HG03097 (cell line): ENCODE data around the gene SPATC1L.

Experiments used
- ATAC-seq: cut with Tn5 transposase; IDR thresholded peaks from one replicate; pipeline ENCODE4 v1.9.1; 2021; ENCODE audit not compliant: unreplicated experiment, low FRiP score

Gene SPATC1L

DNA sequence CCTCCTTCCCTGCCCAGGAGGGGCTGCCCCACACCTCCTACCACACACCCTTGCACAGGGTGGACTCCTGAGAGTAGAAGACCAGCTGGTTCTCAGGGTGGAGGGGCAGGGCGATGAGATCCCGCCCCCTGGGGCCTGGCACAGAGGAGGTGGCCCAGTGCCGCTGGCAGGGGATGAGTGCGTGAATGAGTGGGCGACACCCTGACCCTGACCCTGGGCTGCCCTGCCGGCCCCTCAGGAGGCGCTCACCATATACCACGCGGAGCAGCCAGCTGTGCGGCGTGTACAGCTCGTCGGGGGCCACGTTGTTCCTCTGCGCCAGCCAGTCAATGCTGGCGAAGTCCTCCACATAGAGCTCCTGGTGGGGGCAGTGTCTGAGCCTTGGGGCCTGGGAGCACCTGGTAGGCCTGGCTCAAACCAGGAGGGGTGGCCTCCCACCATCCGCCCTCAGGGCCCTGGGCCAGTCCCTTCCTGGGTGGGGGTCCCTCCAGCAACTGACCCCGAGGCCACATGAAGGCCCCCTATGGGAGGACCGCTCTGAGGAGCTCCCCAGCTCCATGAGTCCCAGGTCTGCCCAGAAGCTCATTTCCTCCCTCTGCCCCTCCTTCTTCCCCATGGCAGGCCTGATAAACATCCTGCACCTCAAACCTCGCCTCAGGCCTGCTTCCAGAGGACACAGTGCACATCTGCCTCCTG lies 31.3 kb upstream of the SPATC1L start:
- no peak for ATAC-seq

DNA sequence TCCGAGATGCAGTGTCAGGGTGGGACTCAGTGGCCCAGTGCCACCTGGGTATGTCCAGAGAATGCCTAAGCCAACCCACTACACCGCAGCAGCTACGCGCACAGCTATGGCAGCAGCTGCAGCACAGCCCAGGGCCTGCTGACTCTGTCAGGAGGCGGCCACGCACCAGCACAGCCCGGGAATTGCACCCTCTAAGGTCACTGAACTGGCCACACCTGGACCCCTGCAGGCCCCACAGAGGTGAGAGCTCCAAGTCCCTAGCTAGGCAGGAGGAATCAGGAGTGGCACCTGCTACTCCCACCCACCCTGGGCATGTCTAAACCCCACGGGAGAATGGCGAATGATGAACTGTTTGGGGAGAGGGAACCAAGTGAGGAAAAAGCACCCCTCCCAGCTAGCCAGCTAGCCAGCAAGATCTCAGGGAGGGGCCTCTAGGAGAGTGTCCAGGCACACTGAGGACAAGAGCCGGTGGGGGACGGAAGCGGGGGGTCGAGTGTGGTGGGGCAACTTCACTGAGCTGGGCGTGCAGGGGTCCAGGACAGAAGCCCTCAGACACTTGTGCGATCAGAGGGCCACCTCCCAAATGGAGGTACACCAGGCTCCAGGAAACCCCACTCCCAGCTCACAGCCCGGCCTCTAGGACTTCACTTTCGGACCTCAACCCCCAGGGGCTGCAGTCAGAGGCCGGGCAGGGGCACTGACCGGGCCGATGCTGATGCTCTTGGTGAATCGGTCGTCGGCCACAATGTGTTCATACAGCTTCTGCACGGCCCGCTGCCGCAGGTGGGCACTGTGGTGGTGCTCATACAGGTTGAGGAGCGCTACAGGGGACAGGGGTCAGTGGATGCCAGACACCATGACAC lies 30.4 kb upstream of the SPATC1L start:
- no peak for ATAC-seq

DNA sequence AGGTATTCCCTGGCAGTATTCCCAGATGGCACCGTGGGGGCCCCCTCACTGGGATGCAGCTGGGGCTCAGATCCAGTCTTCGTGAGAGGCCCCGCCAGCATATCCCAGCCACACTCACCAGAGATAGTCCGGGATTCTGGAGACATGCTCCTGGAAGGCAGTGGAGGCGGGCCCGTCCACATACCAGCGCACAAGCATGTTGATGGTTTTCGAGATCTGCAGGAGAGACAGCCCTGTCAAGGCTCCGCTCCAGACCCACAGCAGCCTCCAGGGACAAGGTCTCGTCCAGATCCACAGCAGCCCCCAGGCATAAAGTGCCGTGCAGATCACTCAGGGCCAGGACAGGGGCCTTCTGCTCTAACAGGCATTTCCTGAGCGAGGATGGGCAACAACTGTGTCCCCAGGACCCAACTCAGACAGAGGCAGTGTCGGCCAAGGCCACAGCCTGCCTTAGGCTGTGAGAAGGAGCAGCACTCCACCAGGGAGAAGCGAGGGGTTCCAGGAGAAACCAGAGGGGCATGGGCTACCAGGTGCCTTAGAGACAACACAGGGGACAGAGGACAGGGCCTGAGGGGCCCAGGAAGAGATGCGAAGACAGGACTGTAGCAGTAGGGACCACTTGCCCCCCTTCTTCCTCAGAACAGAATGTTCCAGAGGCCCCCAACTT lies 29.5 kb upstream of the SPATC1L start:
- no peak for ATAC-seq

DNA sequence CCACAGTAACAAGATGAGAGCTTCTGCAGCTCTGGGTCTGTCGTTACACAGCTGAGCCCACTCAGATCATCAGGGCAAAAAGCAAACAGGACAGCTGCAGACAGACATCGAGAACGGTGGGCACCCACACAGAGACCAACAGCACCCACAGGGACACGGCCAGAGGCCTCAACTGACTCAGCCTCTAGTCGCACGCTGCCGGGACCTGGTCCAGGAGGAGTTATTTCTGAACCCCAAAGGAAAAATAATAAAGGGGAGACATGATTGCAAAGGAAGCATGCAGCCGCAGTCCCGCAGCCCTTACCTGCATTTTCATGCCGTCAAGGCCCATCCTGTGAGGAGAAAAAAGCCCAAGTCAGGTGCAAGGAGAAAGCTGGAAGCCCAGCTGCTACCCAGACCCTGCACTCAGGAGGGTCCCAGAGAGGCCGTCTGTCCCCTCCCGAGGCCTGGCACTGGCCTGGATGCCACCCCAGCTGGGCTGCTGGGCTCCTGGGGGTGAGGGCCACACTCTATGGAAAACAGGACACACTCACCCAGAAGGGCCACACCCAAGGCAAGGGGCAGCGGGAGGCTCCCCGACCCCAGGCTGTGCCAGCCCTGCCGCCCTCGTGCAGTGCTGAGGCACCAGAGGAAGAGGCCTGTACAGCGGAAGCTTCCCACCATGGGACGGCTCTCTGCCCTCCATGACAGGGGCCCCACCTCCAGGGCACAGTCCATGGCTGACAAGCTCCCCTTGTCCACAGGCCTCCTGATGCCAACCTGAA lies 28.6 kb upstream of the SPATC1L start:
- ATAC-seq: no peak

DNA sequence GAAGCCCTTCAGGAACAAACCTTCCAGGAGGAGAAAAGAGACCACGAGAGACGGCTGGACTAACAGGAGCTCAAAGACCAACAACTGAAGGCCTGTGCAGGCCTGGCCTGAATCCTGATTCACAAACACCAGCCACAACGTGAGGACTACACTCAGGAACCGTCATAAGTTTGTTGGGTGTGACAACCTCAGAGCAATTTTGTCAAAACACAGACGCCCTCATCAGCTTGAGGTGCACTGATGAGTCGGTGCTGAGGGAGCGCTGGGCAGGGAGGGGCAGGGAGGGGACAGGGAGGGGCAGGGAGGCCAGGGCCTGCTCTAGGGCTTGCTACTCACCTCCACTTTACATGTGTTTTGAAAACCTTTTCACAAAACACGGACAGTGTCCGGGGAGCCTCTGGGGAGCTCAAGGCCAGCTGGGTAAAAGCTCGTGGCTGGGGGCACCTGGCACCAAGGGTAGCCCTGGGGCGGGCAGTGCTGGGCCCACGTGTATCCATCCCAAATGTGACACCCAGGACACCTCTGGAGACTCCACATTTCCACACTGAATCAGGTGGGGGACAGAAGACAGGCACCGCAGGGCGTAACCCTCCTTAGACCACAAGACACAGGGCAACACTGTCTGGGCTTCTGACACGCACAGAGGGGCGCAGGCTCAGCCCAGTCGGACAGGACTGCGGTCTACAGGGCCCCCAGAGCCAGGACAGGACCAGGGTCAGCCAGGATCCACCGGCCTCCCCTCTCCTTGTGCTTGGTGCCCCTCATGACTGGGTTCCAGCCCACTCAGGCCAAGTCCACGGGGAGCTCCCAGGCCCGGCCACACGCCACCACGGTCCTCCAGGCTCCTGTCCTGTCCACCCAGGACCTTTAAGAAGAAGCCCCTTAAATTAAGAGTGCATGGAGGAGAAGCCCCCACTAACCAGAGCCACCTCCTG lies 27.8 kb upstream of the SPATC1L start:
- no peak for ATAC-seq

DNA sequence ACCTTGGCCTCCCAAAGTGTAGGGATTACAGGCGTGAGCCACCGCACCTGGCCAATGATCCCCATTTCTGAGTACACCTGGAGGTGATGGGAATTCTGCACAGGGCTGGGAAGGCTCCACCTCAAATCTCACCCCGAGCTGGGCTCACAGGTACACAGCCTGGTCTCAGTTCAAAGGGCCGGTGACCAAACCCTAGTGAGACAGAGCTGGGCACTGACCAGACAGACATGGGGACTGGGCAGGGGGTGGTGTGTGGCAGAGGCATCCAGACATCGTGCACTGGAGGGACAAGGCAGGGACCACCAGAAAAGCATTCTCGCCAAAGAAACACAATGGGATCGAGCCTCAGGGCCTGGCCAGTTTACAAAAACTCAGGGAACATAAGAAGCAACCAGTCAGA lies 27.1 kb upstream of the SPATC1L start:
- no peak for ATAC-seq

DNA sequence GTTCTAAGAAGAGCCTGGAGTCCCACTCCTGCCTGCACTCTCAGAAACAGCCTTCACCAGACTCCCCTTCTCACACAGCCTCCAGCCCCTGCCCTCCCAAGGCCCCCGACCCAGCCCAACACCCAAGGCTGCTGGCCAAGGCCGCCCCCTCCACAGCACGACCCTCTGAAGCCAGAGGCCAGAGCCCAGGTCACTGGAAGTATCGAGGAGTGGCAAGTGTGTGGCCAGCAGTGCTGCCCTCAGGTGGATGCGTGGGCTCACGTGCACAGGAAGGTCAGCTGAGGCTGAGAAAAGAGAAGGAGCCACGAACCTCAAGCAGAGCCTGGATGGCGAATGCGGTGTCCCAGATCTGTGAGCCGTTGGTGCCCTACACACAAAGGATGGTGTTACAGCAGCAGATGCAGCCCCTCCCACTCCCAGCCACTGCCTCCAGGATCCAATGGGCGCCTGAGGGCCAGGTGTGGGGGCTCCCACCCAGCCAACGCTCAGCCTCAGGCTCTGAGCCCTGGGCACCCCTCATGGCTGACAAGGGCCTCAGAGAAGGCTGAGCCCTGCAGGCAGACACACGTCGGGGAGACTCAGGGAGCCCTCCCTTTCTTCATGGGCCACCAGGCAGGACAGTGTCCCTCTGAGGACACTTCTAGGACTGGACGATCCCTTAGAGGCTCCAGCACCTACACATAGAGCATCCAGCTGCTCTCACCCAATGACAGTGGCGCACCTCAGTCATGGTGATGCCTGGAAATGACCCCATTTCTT lies 26.3 kb upstream of the SPATC1L start:
- no peak for ATAC-seq

DNA sequence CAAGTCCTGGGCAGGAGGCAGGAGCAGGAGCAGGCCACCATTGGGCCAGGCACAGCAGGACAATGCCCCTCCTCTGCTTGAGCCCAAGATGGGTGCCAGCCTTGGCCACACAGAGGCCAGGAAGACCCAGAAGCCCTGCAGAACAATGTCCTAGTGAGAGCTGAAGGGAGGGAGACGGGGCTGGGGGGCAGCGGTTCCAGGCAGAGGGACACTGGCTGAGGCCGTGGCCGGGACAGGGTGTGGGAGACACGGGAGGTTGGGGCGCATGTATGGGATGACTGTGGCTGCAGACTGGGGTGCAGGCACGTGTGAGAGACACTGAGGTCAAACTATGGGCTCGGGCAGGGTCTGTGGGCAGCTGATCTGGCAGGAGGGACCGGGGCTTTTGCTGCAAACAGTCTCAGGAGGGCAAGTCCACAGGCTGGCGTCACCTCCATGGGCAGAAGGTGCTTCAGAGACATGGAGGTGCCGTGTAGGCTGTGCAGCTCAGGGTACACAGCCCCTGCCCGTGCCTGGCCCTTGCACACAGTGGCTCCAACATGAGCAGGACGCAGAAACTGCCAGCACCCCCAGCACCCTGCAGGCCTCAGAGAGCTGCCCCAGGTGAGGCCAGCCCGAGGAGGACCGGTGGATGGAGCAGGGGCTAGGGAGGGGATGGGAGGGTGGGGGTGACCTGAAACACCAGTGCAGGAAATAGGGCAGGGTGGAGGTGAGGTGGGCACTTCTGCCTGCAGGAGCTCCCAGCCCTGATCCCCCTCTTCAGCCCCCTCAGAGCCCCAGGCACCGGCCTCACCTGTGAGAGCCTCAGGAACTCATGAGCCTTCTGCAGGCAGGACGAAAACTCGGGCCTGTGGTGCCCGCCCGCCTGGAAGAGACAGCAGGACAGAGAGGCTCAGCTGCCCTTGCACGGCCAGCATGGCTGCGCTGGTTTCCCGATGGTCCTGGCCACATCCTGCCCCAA lies 24.8 kb upstream of the SPATC1L start:
- ATAC-seq: no peak

DNA sequence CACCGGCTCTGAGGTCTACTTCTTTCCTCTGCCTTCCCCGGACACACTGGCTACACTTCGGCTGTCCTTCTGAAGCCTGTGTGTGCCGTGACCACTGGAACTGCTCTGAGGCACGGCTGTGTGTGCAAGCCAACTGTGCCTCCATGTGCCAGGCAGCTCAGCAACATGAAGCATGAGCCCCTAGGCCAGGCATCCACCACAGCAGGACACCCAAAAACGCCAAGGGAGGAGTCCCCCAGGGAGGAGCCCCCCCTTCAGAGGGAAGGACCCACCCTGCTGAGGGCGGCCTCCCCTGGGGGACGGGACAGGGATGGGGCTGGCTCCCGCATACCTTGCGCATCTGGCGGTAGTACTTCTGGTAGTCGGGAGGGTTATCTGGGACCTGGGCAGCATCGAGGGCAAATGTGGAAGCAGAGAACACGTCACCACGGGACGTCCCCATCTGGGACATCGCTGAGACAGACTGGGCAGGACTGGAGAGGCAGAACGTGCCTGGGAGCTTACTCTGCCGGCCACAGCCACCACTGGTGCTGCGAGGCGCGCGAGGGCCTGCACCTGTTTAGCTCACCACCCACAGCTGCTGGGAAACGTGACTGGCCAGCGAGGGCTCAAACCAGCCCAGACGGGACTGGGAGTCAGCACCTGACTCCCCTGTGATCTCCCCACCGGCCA lies 23.8 kb upstream of the SPATC1L start:
- ATAC-seq: no peak

DNA sequence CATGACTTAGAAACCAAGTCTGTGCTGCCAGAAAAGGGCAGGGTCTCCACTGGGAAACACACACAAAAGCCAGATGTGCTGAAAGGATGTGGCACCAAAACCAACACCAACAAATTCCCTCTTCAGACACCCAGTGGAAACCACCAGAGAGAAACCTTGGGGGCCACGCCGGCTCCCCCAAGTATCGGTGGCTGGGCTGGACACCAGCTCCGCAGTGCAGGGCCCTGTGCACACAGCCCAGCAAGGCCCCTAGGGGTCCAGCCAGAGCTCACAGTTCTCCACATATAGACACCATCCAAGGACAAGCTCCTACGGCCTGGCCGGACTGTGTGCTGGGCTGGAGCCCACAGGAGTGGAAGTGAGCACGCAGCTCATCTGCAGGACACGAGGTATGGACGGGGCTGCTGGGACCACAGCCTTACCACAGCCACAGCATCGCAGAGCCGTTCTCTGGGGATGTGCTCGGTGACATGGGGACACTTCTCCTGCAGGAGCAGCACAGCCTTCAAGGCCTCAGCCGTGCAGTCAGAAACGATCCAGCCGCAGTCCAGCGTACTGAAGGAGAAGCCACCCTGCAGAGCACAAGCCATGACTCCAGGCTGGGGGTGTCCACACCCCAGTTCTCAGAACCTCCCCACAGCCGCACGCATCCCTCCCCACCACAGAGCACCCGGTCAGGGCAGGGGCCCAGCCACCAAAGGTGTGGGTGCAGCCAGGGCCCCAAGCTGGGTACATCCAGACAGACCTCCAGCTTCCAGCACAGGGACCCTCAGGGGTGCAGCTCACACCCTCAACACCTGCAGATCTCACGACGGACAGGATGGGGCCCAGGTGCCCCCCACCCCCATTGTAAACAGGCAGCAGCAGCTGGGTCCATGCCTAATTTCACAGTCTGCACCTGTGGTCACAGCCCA lies 23.0 kb upstream of the SPATC1L start:
- no peak for ATAC-seq

DNA sequence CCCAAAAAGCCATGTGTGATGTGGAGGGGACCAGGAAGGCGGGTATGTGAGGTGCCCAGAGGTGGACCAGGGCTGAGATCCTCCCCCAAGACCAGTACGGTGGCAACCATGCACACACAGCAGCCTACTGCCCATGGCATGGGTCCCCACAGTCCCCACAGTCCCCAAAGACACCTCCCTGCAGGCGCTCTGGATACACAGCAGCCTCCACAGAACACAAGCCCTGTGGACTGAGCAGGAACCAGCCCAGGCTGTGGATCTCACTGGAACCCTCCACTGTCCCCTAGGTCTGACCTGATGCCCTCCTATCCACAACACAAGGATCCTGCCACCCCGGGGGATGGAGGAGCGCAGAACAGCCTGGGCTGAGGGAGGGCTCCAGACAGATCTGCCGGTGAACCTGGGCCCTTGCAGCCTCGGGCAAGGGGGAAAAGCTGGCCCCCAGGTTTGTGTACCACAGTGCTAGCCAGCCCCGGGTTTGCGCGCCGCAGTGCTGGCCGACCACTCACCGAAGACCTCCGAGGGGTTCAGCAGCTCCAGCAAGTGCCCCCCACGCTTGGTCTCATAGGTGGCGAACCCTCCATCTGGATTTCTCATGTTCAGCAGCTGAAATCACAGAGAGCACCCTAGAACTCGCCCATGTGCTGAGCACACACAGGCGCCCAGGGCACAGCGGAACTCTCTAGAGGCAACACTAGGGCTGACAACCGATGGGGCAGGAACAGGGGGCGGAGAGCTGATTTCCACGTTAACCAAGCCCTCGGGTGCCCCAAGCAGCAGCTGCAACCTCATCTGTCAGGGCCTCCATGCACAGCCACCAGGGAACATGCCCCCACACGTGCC lies 22.1 kb upstream of the SPATC1L start:
- no peak for ATAC-seq

DNA sequence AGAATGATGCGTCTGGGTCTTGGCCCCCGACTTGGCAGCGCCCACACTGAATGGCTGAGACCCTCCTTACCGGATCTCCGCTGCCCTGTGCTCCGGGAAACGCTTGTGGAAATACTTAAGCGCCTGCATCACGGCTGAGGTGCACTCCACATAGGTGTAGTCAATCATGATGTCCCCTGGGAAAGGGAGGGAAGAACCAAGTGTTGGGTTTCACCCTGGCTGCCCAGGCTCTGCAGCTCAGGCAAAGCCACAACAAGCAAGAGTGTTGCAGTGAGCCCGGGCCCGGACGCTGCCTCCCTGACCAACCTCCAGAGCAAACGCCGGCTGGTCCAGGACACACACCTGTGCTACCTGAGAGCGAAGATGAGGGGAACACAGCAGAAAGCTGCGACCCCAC lies 21.5 kb upstream of the SPATC1L start:
- no peak for ATAC-seq

DNA sequence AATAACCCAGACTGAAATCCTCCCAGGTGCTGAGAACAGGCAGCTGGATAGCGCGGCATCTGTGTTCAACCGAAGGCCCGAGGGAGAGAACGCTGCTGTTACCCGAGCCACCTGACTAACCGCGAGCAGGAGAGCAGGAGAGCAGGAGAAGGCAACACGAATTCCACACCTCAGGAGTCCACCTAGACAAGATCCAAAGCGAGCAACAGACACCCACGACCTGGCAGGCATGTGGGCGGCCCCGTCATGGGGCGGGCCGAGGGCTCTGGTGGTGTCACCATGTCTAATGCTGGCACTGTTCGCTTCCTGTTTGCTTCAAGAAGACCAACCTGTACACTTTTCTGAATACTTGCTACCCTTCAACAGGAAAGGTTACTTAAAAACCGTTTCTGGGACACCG lies 20.9 kb upstream of the SPATC1L start:
- no peak for ATAC-seq

DNA sequence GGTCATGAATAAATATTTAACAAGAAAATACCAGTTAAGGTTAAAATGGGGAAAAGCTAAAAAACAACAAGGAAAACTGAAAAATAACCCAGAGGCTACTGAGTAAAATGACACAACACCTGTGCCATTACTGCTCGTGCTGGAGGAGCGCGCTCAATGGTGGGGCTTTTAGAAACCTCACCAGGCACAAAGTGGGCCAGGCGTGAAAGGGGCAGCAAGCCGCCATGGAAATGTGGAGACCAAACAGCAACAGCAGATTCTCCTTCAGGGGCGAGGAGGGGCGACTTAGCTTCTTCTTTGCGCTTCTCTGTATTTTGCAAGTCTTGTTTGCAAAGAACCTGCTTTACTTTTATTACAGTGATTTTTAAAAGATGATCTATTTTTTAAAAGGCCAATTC lies 18.9 kb upstream of the SPATC1L start:
- no peak for ATAC-seq

DNA sequence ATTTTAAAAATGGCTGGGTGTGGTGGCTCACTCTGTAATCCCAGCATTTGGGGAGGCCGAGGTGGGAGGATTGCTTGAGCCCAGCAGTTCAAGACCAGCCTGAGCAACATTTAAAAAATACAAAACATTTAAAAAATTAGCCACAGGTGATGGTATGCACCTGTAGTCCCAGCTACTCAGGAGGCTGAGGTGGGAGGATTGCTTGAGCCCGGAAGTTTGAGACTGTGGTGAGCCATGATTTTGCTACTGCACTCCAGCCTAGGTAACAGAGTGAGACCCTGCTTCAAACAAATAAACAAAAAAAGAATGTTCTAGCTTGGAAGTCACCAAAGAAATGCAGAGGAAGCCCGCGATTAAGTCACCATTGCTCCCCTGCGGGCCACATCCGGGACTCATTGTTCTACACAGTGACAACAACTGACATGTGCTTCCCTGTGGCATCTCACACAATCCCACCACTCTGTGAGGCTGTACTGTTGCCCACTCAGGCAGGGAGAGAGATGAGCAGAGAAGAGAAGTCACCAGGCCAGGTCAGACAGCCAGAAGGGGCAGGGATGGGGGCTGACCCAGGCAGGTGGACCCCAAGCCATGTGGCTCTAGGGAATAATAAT lies 18.4 kb upstream of the SPATC1L start:
- ATAC-seq: no peak
